Suprapubic skin (tissue), 3 donors: ENCODE data around the gene NAA40.

Experiments used
- CTCF ChIP-seq, 2 donors: fragments of 200-600 bp in 1 of 2; fragments of 450-650 bp in 1 of 2; sonication (generic) in 1 of 2; IDR thresholded peaks; one replicate each; pipeline ENCODE4 v1.5.1; 2016 to 2019; ENCODE audit warnings: antibody characterized with exemption in 2 of 2, mild to moderate bottlenecking in 1 of 2, moderate library complexity in 1 of 2
- POLR2A ChIP-seq, 2 donors: fragments of 450-650 bp; IDR thresholded peaks; one replicate each; pipeline ENCODE4 v1.6.1; 2017; ENCODE audit warnings: antibody characterized with exemption in 2 of 2, mild to moderate bottlenecking in 2 of 2, moderate library complexity in 2 of 2

- TF ChIP-seq POLR2A (IDR thresholded peaks at IDR 0.05) = no peak
- TF ChIP-seq CTCF (IDR thresholded peaks at IDR 0.05) = no peak
These were observed 23.7 kb upstream of the NAA40 start for GRCh38 chr11:63914896-63915691.
